Loucy (cell line): Measurements from ENCODE around the gene BCR.

ENCODE experiments used
- EZH2phosphoT487 ChIP-seq: fragments of 200-600 bp; IDR thresholded peaks from 2 replicates; pipeline ENCODE4 v1.6.1; 2018; ENCODE audit warnings: antibody characterized with exemption, mild to moderate bottlenecking, moderate library complexity, borderline replicate concordance
- TF ChIP-seq, protein P1 (sequence below): fragments of 200-600 bp; sonication (generic); conservative IDR thresholded peaks from 2 replicates; pipeline ENCODE4 v1.5.1; 2014; ENCODE audit warnings: mild to moderate bottlenecking, antibody characterized with exemption, low read length

DNA sequence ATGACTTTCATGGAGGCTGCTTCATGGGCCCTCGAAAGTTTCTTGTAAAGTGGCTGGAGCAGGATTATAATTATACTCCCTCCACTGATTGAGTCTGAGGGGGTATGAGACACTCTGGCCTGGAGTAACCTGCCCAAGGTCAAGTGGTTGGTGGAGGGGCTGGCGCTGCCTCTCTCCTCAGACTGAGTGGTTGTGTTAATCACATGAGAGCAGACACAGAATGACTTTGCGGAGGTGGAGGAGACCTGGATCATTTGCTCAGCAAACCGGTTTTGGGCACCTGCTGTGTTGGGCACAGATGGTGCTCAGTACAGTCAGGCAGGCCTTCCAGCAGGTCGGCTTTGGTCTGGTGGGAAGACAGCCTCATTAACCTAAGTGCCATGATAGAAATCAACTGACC, 11.8 kb downstream of the BCR start:
- TF ChIP-seq, protein P1, sequence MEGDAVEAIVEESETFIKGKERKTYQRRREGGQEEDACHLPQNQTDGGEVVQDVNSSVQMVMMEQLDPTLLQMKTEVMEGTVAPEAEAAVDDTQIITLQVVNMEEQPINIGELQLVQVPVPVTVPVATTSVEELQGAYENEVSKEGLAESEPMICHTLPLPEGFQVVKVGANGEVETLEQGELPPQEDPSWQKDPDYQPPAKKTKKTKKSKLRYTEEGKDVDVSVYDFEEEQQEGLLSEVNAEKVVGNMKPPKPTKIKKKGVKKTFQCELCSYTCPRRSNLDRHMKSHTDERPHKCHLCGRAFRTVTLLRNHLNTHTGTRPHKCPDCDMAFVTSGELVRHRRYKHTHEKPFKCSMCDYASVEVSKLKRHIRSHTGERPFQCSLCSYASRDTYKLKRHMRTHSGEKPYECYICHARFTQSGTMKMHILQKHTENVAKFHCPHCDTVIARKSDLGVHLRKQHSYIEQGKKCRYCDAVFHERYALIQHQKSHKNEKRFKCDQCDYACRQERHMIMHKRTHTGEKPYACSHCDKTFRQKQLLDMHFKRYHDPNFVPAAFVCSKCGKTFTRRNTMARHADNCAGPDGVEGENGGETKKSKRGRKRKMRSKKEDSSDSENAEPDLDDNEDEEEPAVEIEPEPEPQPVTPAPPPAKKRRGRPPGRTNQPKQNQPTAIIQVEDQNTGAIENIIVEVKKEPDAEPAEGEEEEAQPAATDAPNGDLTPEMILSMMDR = no peak
- no peak for TF ChIP-seq EZH2phosphoT487
